Suprapubic skin (tissue), 4 donors: Measurements from ENCODE around the gene SLC1A7. TPM values are rescaled to one million over a fixed set of nuclear protein-coding genes. Genes with fewer than 3 reads are reported as not detected.
A peak's percentile ranks its signal among the peaks of the same experiment; 100 is the strongest.

Source experiments
- DNase-seq, 2 donors: peaks; one replicate each; pipeline ENCODE4 v3.0.0-alpha.2; 2019; ENCODE audit warnings: low spot score in 2 of 2
- H3K27ac ChIP-seq: fragments of 200-600 bp; sonication (generic); one replicate; pipeline ENCODE4 v1.5.1; 2019
- H3K27me3 ChIP-seq: fragments of 200-600 bp; sonication (generic); one replicate; pipeline ENCODE4 v1.5.1; 2019
- H3K36me3 ChIP-seq: fragments of 200-600 bp; sonication (generic); one replicate; pipeline ENCODE4 v1.5.1; 2019
- H3K4me1 ChIP-seq: fragments of 200-600 bp; sonication (generic); one replicate; pipeline ENCODE4 v1.5.1; 2019
- H3K4me3 ChIP-seq: fragments of 200-600 bp; sonication (generic); one replicate; pipeline ENCODE4 v1.5.1; 2019; ENCODE audit warnings: mild to moderate bottlenecking
- H3K9me3 ChIP-seq: fragments of 200-600 bp; sonication (generic); one replicate; pipeline ENCODE4 v1.5.1; 2019
- CTCF ChIP-seq, 2 donors: fragments of 200-600 bp in 1 of 2; fragments of 450-650 bp in 1 of 2; sonication (generic) in 1 of 2; IDR thresholded peaks; one replicate each; pipeline ENCODE4 v1.5.1; 2016 to 2019; ENCODE audit warnings: antibody characterized with exemption in 2 of 2, mild to moderate bottlenecking in 1 of 2, moderate library complexity in 1 of 2
- EP300 ChIP-seq: sonication (generic); formaldehyde crosslinking; IDR thresholded peaks from one replicate; pipeline ENCODE4 v1.6.1; 2017; ENCODE audit warnings: antibody characterized with exemption
- POLR2A ChIP-seq, 2 donors: fragments of 450-650 bp; IDR thresholded peaks; one replicate each; pipeline ENCODE4 v1.6.1; 2017; ENCODE audit warnings: antibody characterized with exemption in 2 of 2, mild to moderate bottlenecking in 2 of 2, moderate library complexity in 2 of 2
- POLR2AphosphoS5 ChIP-seq, 3 donors: sonication (generic); formaldehyde crosslinking; IDR thresholded peaks; one replicate each; pipeline ENCODE4 v1.6.1; 2017; ENCODE audit warnings: antibody characterized with exemption in 3 of 3
- WGBS: methylation state at CpG from one replicate; pipeline ENCODE4 v1.1.5; 2018; 5-methylcytosine and 5-hydroxymethylcytosine counted together
- total RNA-seq, 4 donors: library from RNA; depleted of rRNA; stranded (reverse); fragments of >200 nt; gene quantifications; one replicate each; pipeline ENCODE4 v1.1.0, GENCODE V29; 2016

The SLC1A7 gene
- total RNA-seq, 4 donors from 2014 or later: not detected

GRCh38 chr1:53066891-53067738 lies 75.3 kb downstream of the SLC1A7 start:
- Histone ChIP-seq H3K27ac (no peak overlapping the region), H3K9me3 (no peaks in the 10 kb centered on the region), H3K36me3 (peaks cover 3% of the 10 kb centered on the region), H3K4me1 (peaks cover 14% of the 10 kb centered on the region), H3K4me3 (no peak overlapping the region), H3K27me3 (peaks cover 17% of the 10 kb centered on the region)
- 73% methylated on average over 12 of the region's 13 CpGs for WGBS
- DNase-seq: peak in 1 of 2 donors; percentile 76
- TF ChIP-seq POLR2A (IDR thresholded peaks at IDR 0.05) (no peak), CTCF (IDR thresholded peaks at IDR 0.05) (no peak), EP300 (no peak), POLR2AphosphoS5 (IDR thresholded peaks at IDR 0.05) (no peak)

DNA sequence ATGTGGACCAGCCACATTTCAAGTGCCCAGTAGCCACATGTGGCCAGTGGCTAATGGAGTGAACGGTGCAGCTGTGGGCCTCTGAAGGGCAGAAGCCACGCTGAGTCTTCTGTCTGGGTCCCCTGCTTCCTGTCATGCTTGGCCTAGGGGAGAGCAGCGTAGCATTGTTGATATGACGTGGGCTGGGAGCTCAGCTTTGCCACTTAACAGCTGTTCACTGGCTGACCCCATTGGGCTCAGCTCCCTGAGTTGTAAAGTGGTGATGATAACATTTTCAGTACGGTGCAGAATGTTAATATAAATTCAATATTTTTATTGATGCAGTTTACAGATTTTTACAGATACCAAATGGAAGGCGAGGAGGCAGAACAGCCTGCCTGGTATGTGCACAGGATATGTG lies 76.0 kb downstream of the SLC1A7 start:
- WGBS: 75% methylated on average over 6 of the region's 6 CpGs
- Histone ChIP-seq H3K4me3 (no peak overlapping the region), H3K36me3 (peaks cover 3% of the 10 kb centered on the region), H3K27me3 (peaks cover 22% of the 10 kb centered on the region), H3K27ac (no peak overlapping the region), H3K9me3 (no peaks in the 10 kb centered on the region), H3K4me1 (peaks cover 20% of the 10 kb centered on the region)
- no peak for TF ChIP-seq POLR2A (IDR thresholded peaks at IDR 0.05)
- no peak for TF ChIP-seq EP300
- no peak for TF ChIP-seq CTCF (IDR thresholded peaks at IDR 0.05)
- TF ChIP-seq POLR2AphosphoS5 (IDR thresholded peaks at IDR 0.05): no peak
- DNase-seq: peak in 1 of 2 donors; percentile 69

DNA sequence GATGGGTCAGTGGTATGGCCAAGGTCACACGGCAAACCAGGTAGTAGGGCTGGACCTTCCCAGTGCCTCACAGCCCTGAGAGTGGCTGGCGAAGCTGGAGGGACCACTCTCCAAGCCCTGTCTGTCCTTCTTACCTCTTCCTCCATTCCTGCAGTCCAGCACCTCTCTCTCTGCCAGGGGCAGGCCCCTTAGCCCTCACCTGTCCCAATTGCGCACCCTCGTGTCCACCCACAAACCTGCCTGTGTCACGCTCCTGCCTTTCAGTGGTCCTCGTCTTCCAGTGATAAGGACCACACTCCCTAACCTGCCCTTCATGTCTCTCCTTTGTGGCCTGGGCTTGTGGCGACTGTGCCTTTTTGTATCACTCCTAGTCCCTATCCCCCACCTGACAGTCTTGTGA lies 77.0 kb downstream of the SLC1A7 start:
- no peak for TF ChIP-seq POLR2A (IDR thresholded peaks at IDR 0.05)
- TF ChIP-seq POLR2AphosphoS5 (IDR thresholded peaks at IDR 0.05): no peak
- no peak for TF ChIP-seq CTCF (IDR thresholded peaks at IDR 0.05)
- TF ChIP-seq EP300: no peak

DNA sequence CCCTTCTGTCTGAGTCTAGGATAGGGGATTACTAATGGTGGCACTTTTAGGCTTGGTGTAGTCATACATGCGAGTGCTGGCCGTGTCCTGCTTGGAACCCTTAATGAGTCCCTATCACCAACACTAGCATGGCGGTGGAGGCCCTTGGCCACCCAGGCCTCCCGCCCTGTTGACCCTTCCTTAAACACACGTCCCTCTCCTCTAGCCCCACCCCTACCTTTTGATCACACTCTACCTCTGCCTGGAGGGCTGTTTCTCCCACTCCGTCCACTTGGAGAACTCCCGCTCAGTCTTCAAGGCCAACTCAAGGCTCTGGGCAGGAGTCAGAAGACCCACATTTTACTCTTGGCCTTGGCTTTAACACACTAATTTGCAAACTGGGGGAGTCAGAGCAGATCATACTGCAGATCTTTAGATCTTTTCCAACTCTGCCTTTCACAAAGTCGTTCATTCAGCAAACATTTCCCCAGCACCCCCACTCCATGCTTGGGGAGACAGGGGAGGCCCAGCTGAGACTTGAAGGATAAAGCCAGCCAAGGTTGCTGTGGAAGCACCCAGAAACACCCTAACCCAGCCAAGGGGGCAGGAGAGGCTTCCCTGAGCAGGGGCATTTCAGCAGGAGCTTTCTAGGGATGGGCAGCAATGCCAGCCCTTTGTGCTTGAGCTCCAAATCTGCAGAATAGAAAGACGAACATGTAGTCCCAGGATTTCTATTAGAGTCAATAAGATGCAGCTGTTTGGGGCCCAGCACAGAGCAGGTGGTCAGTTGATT lies 78.5 kb downstream of the SLC1A7 start:
- Histone ChIP-seq H3K27ac (no peak overlapping the region), H3K4me3 (peak overlapping the region; percentile 57), H3K4me1 (peaks cover 37% of the 10 kb centered on the region), H3K27me3 (peaks cover 29% of the 10 kb centered on the region), H3K9me3 (no peaks in the 10 kb centered on the region), H3K36me3 (no peaks in the 10 kb centered on the region)
- TF ChIP-seq POLR2A (IDR thresholded peaks at IDR 0.05) (no peak), CTCF (IDR thresholded peaks at IDR 0.05) (no peak), EP300 (no peak), POLR2AphosphoS5 (IDR thresholded peaks at IDR 0.05) (no peak)
- WGBS: 88% methylated on average over 9 of the region's 9 CpGs
- DNase-seq: no peak

More for the DNA sequence above, 77.0 kb downstream of the SLC1A7 start:
- no peak overlapping the region for H3K27ac ChIP-seq
- no peak overlapping the region for H3K4me3 ChIP-seq
- peaks cover 28% of the 10 kb centered on the region for H3K4me1 ChIP-seq
- DNase-seq: no peak
- H3K36me3 ChIP-seq: no peaks in the 10 kb centered on the region
- H3K9me3 ChIP-seq: no peaks in the 10 kb centered on the region
- peaks cover 29% of the 10 kb centered on the region for H3K27me3 ChIP-seq
- WGBS: 98% methylated on average over 7 of the region's 7 CpGs
